HK-2 (cell line): ENCODE results near the gene FBXL7.
"Not testable (repeated sequence)": the region's sequence is repeated elsewhere in the genome, so short reads cannot be mapped to it uniquely, and the experiment has no call there.

Experiments used
- DNase-seq: peaks from one replicate; pipeline ENCODE4 v3.0.0-alpha.2; 2018; ENCODE audit not compliant: unreplicated experiment

Gene FBXL7

DNA sequence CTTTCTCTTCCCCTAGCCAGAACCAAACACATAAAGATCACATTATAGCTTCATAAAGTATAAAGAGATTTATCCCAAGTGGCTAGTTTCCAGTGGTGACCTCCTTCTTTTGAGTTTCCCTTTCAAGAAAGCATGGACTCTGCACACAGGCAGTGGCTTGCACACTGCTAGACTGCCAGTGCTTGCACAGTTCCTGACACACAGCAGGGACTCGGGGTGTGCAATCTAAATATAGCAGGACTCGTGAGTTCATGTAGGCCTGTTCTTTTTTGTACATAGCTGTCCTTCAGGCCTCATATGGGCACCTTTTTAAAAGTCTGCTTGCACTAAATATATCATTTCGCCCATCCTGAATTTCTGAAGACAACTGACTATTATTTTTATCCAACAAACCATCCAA lies 308.6 kb downstream of the FBXL7 start:
- no peak for DNase-seq

GRCh38 chr5:15819617-15820016 lies 319.6 kb downstream of the FBXL7 start:
- DNase-seq = no peak

GRCh38 chr5:15821506-15821905 lies 321.5 kb downstream of the FBXL7 start:
- DNase-seq = no peak

GRCh38 chr5:15823398-15823797 lies 323.4 kb downstream of the FBXL7 start:
- DNase-seq = no peak

DNA sequence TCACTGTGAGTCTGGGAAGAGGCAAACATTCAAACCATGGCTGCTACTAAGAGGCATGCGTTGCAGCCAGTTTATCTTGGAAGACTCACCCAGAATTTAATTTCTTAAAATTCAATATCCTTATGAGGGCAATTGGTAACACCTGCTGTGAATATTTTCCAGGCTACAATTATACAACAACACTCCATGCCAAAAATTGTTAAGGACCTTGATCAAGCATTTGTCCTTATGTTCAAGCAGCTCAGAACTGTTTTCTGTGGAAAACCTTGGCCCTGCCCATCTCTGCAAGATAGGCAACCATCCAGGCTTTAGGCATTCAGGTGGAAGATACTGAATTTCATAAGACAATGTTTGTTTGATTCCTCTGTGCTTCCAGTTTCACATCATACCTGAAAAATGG lies 327.8 kb downstream of the FBXL7 start:
- no peak for DNase-seq

- DNase-seq = no peak
These were observed 331.4 kb downstream of the FBXL7 start for GRCh38 chr5:15831408-15831807.

DNA sequence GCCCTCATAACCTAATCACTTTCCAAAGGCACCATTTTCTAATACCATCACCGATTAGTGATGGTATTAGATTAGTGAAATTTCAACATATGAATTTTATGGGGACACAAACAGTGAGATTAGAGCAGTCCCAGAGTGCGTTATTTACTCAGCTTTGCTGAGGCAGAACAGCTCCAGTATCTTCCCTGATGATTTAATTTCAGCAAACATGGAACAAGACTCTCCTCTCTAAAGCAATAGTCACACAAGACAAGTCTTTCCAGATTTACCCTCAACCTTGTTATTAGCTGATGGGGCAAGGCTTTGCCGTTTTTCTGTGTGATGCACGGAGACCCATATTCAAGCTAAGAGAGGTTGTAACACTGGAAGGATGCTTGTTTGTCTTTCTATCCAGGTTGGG lies 333.4 kb downstream of the FBXL7 start:
- no peak for DNase-seq

GRCh38 chr5:15834596-15835245 lies 334.7 kb downstream of the FBXL7 start:
- DNase-seq = no peak

GRCh38 chr5:15835514-15835913 lies 335.5 kb downstream of the FBXL7 start:
- no peak for DNase-seq

GRCh38 chr5:15837551-15838289 lies 337.7 kb downstream of the FBXL7 start:
- no peak for DNase-seq

- DNase-seq = no peak
These were observed 344.3 kb downstream of the FBXL7 start for GRCh38 chr5:15844253-15844652.

DNA sequence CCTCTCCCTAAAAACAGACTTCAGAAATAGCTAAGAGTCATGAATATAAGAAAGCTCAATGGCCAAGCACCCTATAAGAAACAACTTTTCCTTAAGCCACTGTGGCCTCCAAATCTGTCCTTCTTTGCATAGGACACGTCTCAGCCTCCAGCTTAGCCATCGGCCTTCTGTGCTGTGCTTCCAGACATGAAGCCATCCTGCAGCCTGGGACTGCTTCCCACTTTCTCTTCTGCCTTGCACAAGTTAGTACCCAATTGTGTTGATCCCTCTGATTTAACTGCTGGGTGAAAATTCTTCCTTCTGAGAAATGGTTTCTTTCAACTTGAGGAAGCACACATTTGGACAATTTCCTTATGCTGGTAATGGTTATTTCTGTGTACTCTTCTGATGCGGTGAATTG lies 344.9 kb downstream of the FBXL7 start:
- DNase-seq = no peak

- no peak for DNase-seq
These were observed 350.6 kb downstream of the FBXL7 start for GRCh38 chr5:15850536-15850935.

DNA sequence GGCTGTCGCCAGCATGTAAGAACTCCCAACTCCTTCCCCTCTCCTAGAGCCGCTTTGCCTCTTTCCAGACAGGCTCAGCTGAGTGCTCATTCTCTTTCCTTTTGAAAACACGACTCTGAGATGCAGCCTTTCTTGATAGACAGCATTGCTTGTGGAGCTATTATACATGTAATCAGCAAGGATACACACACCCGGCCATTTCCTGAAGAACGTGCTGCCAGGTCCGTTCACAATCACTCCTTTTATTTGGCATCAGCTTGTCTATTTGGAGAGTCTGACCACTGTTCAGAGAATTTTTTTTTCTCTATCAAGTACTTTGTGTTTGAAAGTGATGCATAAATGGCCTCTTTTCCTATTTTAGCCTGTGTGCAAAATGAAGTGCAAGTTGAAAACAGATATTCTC lies 351.0 kb downstream of the FBXL7 start:
- no peak for DNase-seq

- DNase-seq = no peak
These were observed 352.2 kb downstream of the FBXL7 start for GRCh38 chr5:15852217-15852616.

DNA sequence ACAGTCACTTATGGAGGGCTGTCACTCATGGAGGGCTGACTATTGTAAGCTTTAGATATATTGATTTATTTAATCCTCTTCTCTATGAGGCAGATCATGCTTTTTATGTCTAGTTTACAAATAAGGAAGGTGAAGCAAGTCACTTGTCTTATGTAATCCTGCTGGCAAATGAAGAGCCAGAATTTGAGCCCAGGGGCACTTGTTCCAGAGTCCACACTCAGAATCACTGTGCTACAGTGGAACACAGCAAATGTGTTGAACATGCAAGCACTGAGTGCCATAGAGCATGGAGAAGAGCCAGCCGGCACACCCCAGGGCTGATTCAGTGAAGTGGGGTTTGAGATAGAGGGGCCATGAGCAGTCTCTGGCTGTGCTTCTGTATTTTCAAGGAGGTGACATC lies 353.0 kb downstream of the FBXL7 start:
- no peak for DNase-seq

DNA sequence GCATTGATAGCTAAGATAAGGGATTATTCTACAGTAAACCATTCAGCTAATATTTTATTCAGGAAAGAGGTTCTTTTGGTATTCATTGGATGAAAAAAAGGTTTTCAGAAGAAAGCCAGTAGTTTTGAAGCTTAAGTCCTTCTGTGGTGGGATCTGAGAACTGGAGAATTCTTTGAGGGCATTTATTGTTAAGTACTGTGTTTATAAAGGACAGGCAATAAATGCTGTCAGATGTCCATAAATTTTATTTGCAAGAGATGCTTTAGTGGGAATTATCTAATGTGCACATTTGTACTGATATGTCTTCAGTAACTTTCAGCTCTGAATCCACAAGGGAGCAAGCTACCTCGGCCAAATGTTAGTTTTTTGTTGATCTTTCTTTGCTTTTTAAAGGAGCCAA lies 358.3 kb downstream of the FBXL7 start:
- DNase-seq = no peak

GRCh38 chr5:15864536-15865215 lies 364.7 kb downstream of the FBXL7 start:
- no peak for DNase-seq

DNA sequence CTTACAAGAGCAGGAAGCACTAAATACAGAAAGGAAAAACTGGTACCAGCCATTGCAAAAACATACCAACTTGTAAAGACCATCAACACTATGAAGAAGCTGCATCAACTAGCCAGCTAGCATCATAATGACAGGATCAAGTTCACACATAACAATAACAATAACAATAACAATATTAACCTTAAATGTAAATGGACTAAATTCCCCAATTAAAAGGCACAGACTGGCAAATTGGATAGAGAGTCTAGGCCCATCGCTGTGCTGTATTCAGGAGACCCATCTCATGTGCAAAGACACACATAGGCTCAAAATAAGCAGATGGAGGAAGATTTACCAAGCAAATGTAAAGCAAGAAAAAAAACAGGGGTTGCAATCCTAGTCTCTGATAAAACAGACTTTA lies 372.3 kb downstream of the FBXL7 start:
- not testable (repeated sequence) for DNase-seq

DNA sequence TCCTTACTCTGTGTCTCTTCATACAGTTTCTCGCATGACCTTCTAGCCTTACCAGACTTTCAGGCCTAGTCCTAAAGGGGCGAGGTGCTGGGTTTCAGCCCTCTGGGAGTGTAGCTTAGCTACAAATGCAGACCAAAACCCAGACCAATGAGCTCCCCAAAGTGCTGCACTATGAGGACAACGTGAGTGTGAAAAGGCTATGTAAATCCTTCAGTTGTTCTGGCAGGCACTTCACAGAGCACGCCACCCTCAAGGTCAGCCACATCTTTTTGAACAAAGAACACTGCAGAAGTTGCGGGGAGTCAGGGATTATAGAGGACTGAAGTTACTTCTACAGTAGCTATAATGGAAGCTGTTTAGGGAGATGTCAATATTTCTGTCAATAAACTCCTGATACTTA lies 377.9 kb downstream of the FBXL7 start:
- no peak for DNase-seq

- no peak for DNase-seq
These were observed 380.2 kb downstream of the FBXL7 start for GRCh38 chr5:15880201-15880600.

- DNase-seq = no peak
These were observed 385.2 kb downstream of the FBXL7 start for GRCh38 chr5:15885156-15885555.

DNA sequence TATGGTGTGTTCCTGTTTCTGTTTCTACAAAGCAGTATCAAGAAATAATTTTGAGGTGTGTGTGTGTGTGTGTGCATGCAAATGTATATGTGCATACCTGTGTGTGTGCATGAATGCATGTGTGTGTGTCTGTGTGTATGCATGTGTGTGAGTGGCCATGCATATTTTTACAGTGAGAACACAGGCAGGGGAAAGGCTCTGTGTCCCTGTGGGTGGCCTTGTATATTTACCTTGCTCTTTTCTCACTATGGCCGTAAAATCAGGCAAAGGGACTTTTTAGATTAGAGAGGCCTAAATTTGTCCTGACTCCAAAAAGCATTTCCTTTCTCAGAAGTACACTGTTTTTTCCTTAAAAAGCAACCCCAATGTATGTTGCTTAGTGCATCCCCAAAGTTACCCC lies 386.2 kb downstream of the FBXL7 start:
- DNase-seq = no peak
